ENCODE measurements around the gene NNAT.

Gene NNAT

GRCh38 chr20:37525810-37526209, 4.8 kb downstream of the NNAT start:
- no peak for DNase-seq
- H3K4me1 ChIP-seq (ENCODE audit: control insufficient read depth in 1 of 2, insufficient read depth in 2 of 2, low read length in 2 of 2), result peaks cover 22 to 31% of the 10 kb centered on the region in 2 experiments
- H3K14ac ChIP-seq (ENCODE audit: low read length), result no peak overlapping the region
- H3K79me1 ChIP-seq (ENCODE audit: low read length), result peaks cover 16% of the 10 kb centered on the region
- peaks cover 3% of the 10 kb centered on the region for H3K9me3 ChIP-seq (ENCODE audit: insufficient read depth, low read depth, low read length)
- WGBS (ENCODE audit: extremely low coverage, insufficient coverage, insufficient read length), result no CpG with 5 or more reads among the region's 5 CpGs
- no peak overlapping the region for H3K23ac ChIP-seq (ENCODE audit: low read length)
- H3K27ac ChIP-seq (ENCODE audit: low read depth, low read length), result peak overlapping the region; percentile 6
- no peak overlapping the region for H2BK120ac ChIP-seq (ENCODE audit: insufficient read depth, low read length, poor library complexity)
- H2BK12ac ChIP-seq (ENCODE audit: low read length), result no peak overlapping the region
- H3K4me3 ChIP-seq (ENCODE audit: low read depth, low read length), result no peak overlapping the region
- peak overlapping the region; percentile 92 for H3K4me2 ChIP-seq (ENCODE audit: low read length)
- H2AFZ ChIP-seq (ENCODE audit: insufficient read depth, low read length, poor library complexity), result no peak overlapping the region
- no peak overlapping the region for H3K18ac ChIP-seq (ENCODE audit: low read length)
- peaks cover 45% of the 10 kb centered on the region for H3K79me2 ChIP-seq (ENCODE audit: control insufficient read depth, insufficient read depth, low read length, poor library complexity)
- H3K36me3 ChIP-seq (ENCODE audit: control insufficient read depth in 1 of 2, insufficient read depth in 2 of 2, low read length in 2 of 2), result peaks cover 22 to 27% of the 10 kb centered on the region in 2 experiments
- H3K27me3 ChIP-seq (ENCODE audit: insufficient read depth, low read length), result no peaks in the 10 kb centered on the region
- peak overlapping the region; percentile 80 for H3K4ac ChIP-seq (ENCODE audit: low read depth, low read length)
- no peak overlapping the region for H3K9ac ChIP-seq (ENCODE audit: low read length)
- H2BK5ac ChIP-seq (ENCODE audit: low read depth, low read length, poor library complexity), result no peak overlapping the region
- no peak overlapping the region for H4K12ac ChIP-seq (ENCODE audit: low read depth, low read length)
- no peak overlapping the region for H4K8ac ChIP-seq (ENCODE audit: low read depth, low read length)
- no peak overlapping the region for H2AK5ac ChIP-seq (ENCODE audit: low read length)
- no peak overlapping the region for H4K91ac ChIP-seq (ENCODE audit: low read depth, low read length)

- no peak overlapping the region for H2AFZ ChIP-seq (ENCODE audit: insufficient read depth, low read length, poor library complexity)
- no peaks in the 10 kb centered on the region for H3K27me3 ChIP-seq (ENCODE audit: insufficient read depth, low read length)
- peak overlapping the region; percentile 93 for H3K4me3 ChIP-seq (ENCODE audit: low read depth, low read length)
- peak overlapping the region; percentile 96 for H4K91ac ChIP-seq (ENCODE audit: low read depth, low read length)
- no peak overlapping the region for H4K12ac ChIP-seq (ENCODE audit: low read depth, low read length)
- peaks cover 41% of the 10 kb centered on the region for H3K79me2 ChIP-seq (ENCODE audit: control insufficient read depth, insufficient read depth, low read length, poor library complexity)
- peak overlapping the region; percentile 77 for H2BK120ac ChIP-seq (ENCODE audit: insufficient read depth, low read length, poor library complexity)
- H2BK12ac ChIP-seq (ENCODE audit: low read length), result no peak overlapping the region
- WGBS (ENCODE audit: extremely low coverage, insufficient coverage, insufficient read length), result no CpG with 5 or more reads among the region's 10 CpGs
- H3K4me1 ChIP-seq (ENCODE audit: control insufficient read depth in 1 of 2, insufficient read depth in 2 of 2, low read length in 2 of 2), result peaks cover 22 to 30% of the 10 kb centered on the region in 2 experiments
- DNase-seq, result peak; percentile 39 to 64
- H2AK5ac ChIP-seq (ENCODE audit: low read length), result no peak overlapping the region
- peaks cover 16% of the 10 kb centered on the region for H3K79me1 ChIP-seq (ENCODE audit: low read length)
- no peak overlapping the region for H3K4ac ChIP-seq (ENCODE audit: low read depth, low read length)
- H3K4me2 ChIP-seq (ENCODE audit: low read length), result peak overlapping the region; percentile 92
- peak overlapping the region; percentile 83 for H3K27ac ChIP-seq (ENCODE audit: low read depth, low read length)
- H3K9me3 ChIP-seq (ENCODE audit: insufficient read depth, low read depth, low read length), result no peaks in the 10 kb centered on the region
- peak overlapping the region; percentile 71 for H3K9ac ChIP-seq (ENCODE audit: low read length)
- peak overlapping the region; percentile 88 for H2BK5ac ChIP-seq (ENCODE audit: low read depth, low read length, poor library complexity)
- H3K36me3 ChIP-seq (ENCODE audit: control insufficient read depth in 1 of 2, insufficient read depth in 2 of 2, low read length in 2 of 2), result peaks cover 16 to 22% of the 10 kb centered on the region in 2 experiments
- peak overlapping the region; percentile 76 for H3K14ac ChIP-seq (ENCODE audit: low read length)
- no peak overlapping the region for H4K8ac ChIP-seq (ENCODE audit: low read depth, low read length)
- H3K18ac ChIP-seq (ENCODE audit: low read length), result peak overlapping the region; percentile 84
- H3K23ac ChIP-seq (ENCODE audit: low read length), result no peak overlapping the region
Observed at GRCh38 chr20:37526238-37526838, 5.3 kb downstream of the NNAT start.

- H4K8ac ChIP-seq (ENCODE audit: low read depth, low read length), result peak overlapping the region; percentile 84
- H3K79me2 ChIP-seq (ENCODE audit: control insufficient read depth, insufficient read depth, low read length, poor library complexity), result peaks cover 39% of the 10 kb centered on the region
- H3K36me3 ChIP-seq (ENCODE audit: control insufficient read depth in 1 of 2, insufficient read depth in 2 of 2, low read length in 2 of 2), result peaks cover 14 to 20% of the 10 kb centered on the region in 2 experiments
- DNase-seq, result peak; percentile 25 to 58
- H3K9me3 ChIP-seq (ENCODE audit: insufficient read depth, low read depth, low read length), result no peaks in the 10 kb centered on the region
- H2AFZ ChIP-seq (ENCODE audit: insufficient read depth, low read length, poor library complexity), result peak overlapping the region; percentile 46
- H3K79me1 ChIP-seq (ENCODE audit: low read length), result peaks cover 16% of the 10 kb centered on the region
- H3K14ac ChIP-seq (ENCODE audit: low read length), result peak overlapping the region; percentile 89
- peak overlapping the region; percentile 93 for H3K4me3 ChIP-seq (ENCODE audit: low read depth, low read length)
- peak overlapping the region; percentile 96 for H3K9ac ChIP-seq (ENCODE audit: low read length)
- peak overlapping the region; percentile 95 for H2BK5ac ChIP-seq (ENCODE audit: low read depth, low read length, poor library complexity)
- no CpG with 5 or more reads among the region's 28 CpGs for WGBS (ENCODE audit: extremely low coverage, insufficient coverage, insufficient read length)
- H4K12ac ChIP-seq (ENCODE audit: low read depth, low read length), result peak overlapping the region; percentile 47
- H3K18ac ChIP-seq (ENCODE audit: low read length), result peak overlapping the region; percentile 94
- peak overlapping the region; percentile 83 for H3K27ac ChIP-seq (ENCODE audit: low read depth, low read length)
- peak overlapping the region; percentile 85 for H2BK120ac ChIP-seq (ENCODE audit: insufficient read depth, low read length, poor library complexity)
- H3K4me1 ChIP-seq (ENCODE audit: control insufficient read depth in 1 of 2, insufficient read depth in 2 of 2, low read length in 2 of 2), result peaks cover 22 to 30% of the 10 kb centered on the region in 2 experiments
- no peak overlapping the region for H3K23ac ChIP-seq (ENCODE audit: low read length)
- peak overlapping the region; percentile 92 for H3K4me2 ChIP-seq (ENCODE audit: low read length)
- peak overlapping the region; percentile 98 for H3K4ac ChIP-seq (ENCODE audit: low read depth, low read length)
- H3K27me3 ChIP-seq (ENCODE audit: insufficient read depth, low read length), result no peaks in the 10 kb centered on the region
- H2AK5ac ChIP-seq (ENCODE audit: low read length), result peak overlapping the region; percentile 80
- H2BK12ac ChIP-seq (ENCODE audit: low read length), result peak overlapping the region; percentile 50
- H4K91ac ChIP-seq (ENCODE audit: low read depth, low read length), result peak overlapping the region; percentile 96
Observed at GRCh38 chr20:37526839-37527637, 6.0 kb downstream of the NNAT start.

GRCh38 chr20:37527638-37528445, 6.8 kb downstream of the NNAT start, which contains the start of gene BLCAP:
Gene BLCAP (minus strand): TSS chr20:37527876. CDS start chr20:37519174, 8,702 bp downstream.
- Histone ChIP-seq H3K4me2 (ENCODE audit: low read length) (peak within 1 kb of the TSS; percentile 92), H3K4me1 (ENCODE audit: control insufficient read depth in 1 of 2, insufficient read depth in 2 of 2, low read length in 2 of 2) (peaks cover 19 to 25% of the 10 kb centered on the region in 2 experiments), H2BK12ac (ENCODE audit: low read length) (peak within 1 kb of the TSS; percentile 50), H3K14ac (ENCODE audit: low read length) (peak within 1 kb of the TSS; percentile 89), H3K9me3 (ENCODE audit: insufficient read depth, low read depth, low read length) (no peaks in the 10 kb centered on the region), H3K23ac (ENCODE audit: low read length) (no peak within 1 kb of the TSS), H3K36me3 (ENCODE audit: control insufficient read depth in 1 of 2, insufficient read depth in 2 of 2, low read length in 2 of 2) (peaks cover 10 to 17% of the 10 kb centered on the region in 2 experiments), H4K8ac (ENCODE audit: low read depth, low read length) (peak within 1 kb of the TSS; percentile 87), H2AK5ac (ENCODE audit: low read length) (peak within 1 kb of the TSS; percentile 80), H3K27me3 (ENCODE audit: insufficient read depth, low read length) (no peaks in the 10 kb centered on the region), H3K18ac (ENCODE audit: low read length) (peak within 1 kb of the TSS; percentile 94), H2BK5ac (ENCODE audit: low read depth, low read length, poor library complexity) (peak within 1 kb of the TSS; percentile 95), H4K91ac (ENCODE audit: low read depth, low read length) (peak within 1 kb of the TSS; percentile 96), H2AFZ (ENCODE audit: insufficient read depth, low read length, poor library complexity) (peak within 1 kb of the TSS; percentile 46), H3K4me3 (ENCODE audit: low read depth, low read length) (peak within 1 kb of the TSS; percentile 93), H3K79me2 (ENCODE audit: control insufficient read depth, insufficient read depth, low read length, poor library complexity) (peaks cover 36% of the 10 kb centered on the region), H3K79me1 (ENCODE audit: low read length) (peaks cover 16% of the 10 kb centered on the region), H4K12ac (ENCODE audit: low read depth, low read length) (peak within 1 kb of the TSS; percentile 56), H3K4ac (ENCODE audit: low read depth, low read length) (peak within 1 kb of the TSS; percentile 98), H3K27ac (ENCODE audit: low read depth, low read length) (peak within 1 kb of the TSS; percentile 83), H3K9ac (ENCODE audit: low read length) (peak within 1 kb of the TSS; percentile 96), H2BK120ac (ENCODE audit: insufficient read depth, low read length, poor library complexity) (peak within 1 kb of the TSS; percentile 85)
- no CpG with 5 or more reads among the region's 62 CpGs for WGBS (ENCODE audit: extremely low coverage, insufficient coverage, insufficient read length)
- DNase-seq, result peak; percentile 77 to 89

Data from trophoblast cell (in vitro differentiated cells and primary cell).